T-helper 2 cell treated with Interferon-gamma antibody and Interleukin-4, amounts not matched to agents 100 ng/mL and 5 ng/mL, for 36 hours (primary cell): Measurements from ENCODE around the gene KRTAP4-16. TPM values are rescaled to one million over a fixed set of nuclear protein-coding genes. Genes with fewer than 3 reads are reported as not detected.
"Not testable (repeated sequence)": the region's sequence is repeated elsewhere in the genome, so short reads cannot be mapped to it uniquely, and the experiment has no call there.

Source experiments
- intact Hi-C: fragments of 100-400 bp; cut with micrococcal nuclease; formaldehyde crosslinking; loops from one replicate; pipeline ENCODE4 v1.15.1; 2023
- total RNA-seq: library from RNA; stranded (reverse); gene quantifications from 2 replicates; pipeline ENCODE4 v1.2.3, GENCODE V29; 2022

KRTAP4-16 gene
- not detected in 2 replicates for total RNA-seq

GRCh38 chr17:41101586-41102259, at the start of gene KRTAP4-16:
Gene KRTAP4-16 (minus strand): TSS chr17:41102209. CDS start chr17:41102209, 0 bp downstream.
- intact Hi-C loops: no loop called here

GRCh38 chr17:41151525-41151924, 49.5 kb upstream of the KRTAP4-16 start:
- intact Hi-C loops: no loop called here

- intact Hi-C loops: no loop called here
These were observed 48.0 kb upstream of the KRTAP4-16 start for GRCh38 chr17:41150026-41150425.

- intact Hi-C loops: no loop called here
These were observed 47.6 kb upstream of the KRTAP4-16 start, which contains the start of gene KRTAP4-5 for GRCh38 chr17:41149652-41149985. Gene KRTAP4-5 (minus strand): TSS chr17:41149825. CDS start chr17:41149767, 58 bp downstream.

GRCh38 chr17:41148971-41149651, 47.1 kb upstream of the KRTAP4-16 start:
- intact Hi-C loops: not testable (repeated sequence)

- intact Hi-C loops: no loop called here
These were observed 45.7 kb upstream of the KRTAP4-16 start for GRCh38 chr17:41147531-41148204.

- intact Hi-C loops: no loop called here
These were observed 43.3 kb upstream of the KRTAP4-16 start for GRCh38 chr17:41145261-41145660.

GRCh38 chr17:41144846-41145245, 42.8 kb upstream of the KRTAP4-16 start:
- intact Hi-C loops: no loop called here

GRCh38 chr17:41141361-41141760, 39.4 kb upstream of the KRTAP4-16 start:
- intact Hi-C loops: no loop called here

GRCh38 chr17:41140360-41141131, 38.5 kb upstream of the KRTAP4-16 start, which contains the start of gene KRTAP4-6:
Gene KRTAP4-6 (minus strand): TSS chr17:41140544. CDS start chr17:41140487, 57 bp downstream.
- intact Hi-C loops: no loop called here

- intact Hi-C loops: not testable (repeated sequence)
These were observed 37.9 kb upstream of the KRTAP4-16 start for GRCh38 chr17:41139865-41140264.

- intact Hi-C loops: no loop called here
These were observed 32.1 kb upstream of the KRTAP4-16 start for GRCh38 chr17:41133880-41134735.

GRCh38 chr17:41131979-41132378, 30.0 kb upstream of the KRTAP4-16 start:
- intact Hi-C loops: no loop called here

- intact Hi-C loops: no loop called here
These were observed 25.4 kb upstream of the KRTAP4-16 start for GRCh38 chr17:41127371-41127770.

- intact Hi-C loops: no loop called here
These were observed 24.4 kb upstream of the KRTAP4-16 start for GRCh38 chr17:41126412-41126811.

- intact Hi-C loops: no loop called here
These were observed 23.1 kb upstream of the KRTAP4-16 start for GRCh38 chr17:41125064-41125463.

GRCh38 chr17:41123991-41124371, 22.0 kb upstream of the KRTAP4-16 start, which contains the start of gene KRTAP4-12:
Gene KRTAP4-12 (minus strand): TSS chr17:41124182. CDS start chr17:41124122, 60 bp downstream.
- intact Hi-C loops: not testable (repeated sequence)

GRCh38 chr17:41123292-41123990, 21.4 kb upstream of the KRTAP4-16 start:
- intact Hi-C loops: not testable (repeated sequence)

- intact Hi-C loops: no loop called here
These were observed 19.7 kb upstream of the KRTAP4-16 start for GRCh38 chr17:41121742-41122141.
